Measurements from ENCODE around the gene CELF1.

DNA sequence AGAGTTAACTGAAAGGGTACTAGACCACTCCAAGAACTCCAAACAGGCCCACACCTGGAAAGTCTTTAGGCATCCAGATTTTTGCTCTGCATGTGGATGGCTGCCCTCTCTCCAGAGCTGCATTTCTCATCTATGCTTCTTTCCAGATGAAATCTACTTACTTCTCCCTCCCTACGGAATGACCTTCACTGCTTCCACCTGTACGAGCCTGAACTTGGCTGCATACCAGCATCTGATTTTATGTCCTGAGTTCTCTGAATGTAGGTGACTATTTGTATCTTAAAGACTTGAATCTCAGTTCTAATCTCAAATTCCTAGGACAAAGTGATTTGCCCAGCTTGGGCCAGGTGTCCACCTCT, 13.3 kb downstream of the CELF1 start:
- TF ChIP-seq, protein P1, sequence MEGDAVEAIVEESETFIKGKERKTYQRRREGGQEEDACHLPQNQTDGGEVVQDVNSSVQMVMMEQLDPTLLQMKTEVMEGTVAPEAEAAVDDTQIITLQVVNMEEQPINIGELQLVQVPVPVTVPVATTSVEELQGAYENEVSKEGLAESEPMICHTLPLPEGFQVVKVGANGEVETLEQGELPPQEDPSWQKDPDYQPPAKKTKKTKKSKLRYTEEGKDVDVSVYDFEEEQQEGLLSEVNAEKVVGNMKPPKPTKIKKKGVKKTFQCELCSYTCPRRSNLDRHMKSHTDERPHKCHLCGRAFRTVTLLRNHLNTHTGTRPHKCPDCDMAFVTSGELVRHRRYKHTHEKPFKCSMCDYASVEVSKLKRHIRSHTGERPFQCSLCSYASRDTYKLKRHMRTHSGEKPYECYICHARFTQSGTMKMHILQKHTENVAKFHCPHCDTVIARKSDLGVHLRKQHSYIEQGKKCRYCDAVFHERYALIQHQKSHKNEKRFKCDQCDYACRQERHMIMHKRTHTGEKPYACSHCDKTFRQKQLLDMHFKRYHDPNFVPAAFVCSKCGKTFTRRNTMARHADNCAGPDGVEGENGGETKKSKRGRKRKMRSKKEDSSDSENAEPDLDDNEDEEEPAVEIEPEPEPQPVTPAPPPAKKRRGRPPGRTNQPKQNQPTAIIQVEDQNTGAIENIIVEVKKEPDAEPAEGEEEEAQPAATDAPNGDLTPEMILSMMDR (IDR thresholded peaks at IDR 0.05), result no peak
- TF ChIP-seq POLR2A (IDR thresholded peaks at IDR 0.05), result no peak
- TF ChIP-seq POLR2AphosphoS5 (IDR thresholded peaks at IDR 0.05), result no peak
- TF ChIP-seq EP300 (IDR thresholded peaks at IDR 0.05; ENCODE audit: low read depth), result no peak
